Measurements from ENCODE around the gene CEMIP. TPM values are rescaled to one million over a fixed set of nuclear protein-coding genes. Genes with fewer than 3 reads are reported as not detected.
A peak's percentile ranks its signal among the peaks of the same experiment; 100 is the strongest.

The CEMIP gene
- total RNA-seq, 1 experiment from 2014 or later = 3.5 TPM

DNA sequence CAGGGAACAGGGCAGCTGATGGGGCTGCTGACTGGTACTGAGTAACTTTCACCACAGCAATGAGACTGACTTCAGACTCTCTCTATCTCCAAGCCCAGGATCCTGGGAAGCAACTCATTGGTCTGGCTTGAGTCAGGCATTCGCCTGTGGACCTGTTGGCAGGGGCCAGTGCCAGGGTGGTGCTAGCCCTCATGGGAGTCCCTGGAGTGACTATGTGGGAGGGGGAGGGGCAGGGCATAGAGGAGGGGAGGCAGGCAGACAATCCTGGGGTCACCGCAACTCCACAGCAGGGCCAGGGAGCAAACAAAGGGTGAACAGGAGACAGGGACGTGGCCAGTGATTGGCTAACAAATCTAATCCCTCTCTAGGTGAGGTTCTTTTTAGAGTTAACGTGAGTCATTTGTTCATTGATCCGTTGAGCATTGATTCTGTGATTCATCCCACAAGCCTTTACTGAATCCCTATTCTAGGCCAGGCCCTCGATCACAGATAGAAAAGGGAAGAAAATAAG, 71.8 kb downstream of the CEMIP start:
- H3K9ac ChIP-seq (ENCODE audit: low read length) = no peak overlapping the region
- DNase-seq (ENCODE audit: low read depth, low spot score) = peak; percentile 53
- peak overlapping the region; percentile 65 for H3K27ac ChIP-seq (ENCODE audit: low read depth, low read length)

More for the DNA sequence above, 71.8 kb downstream of the CEMIP start:
- ATAC-seq = peak; percentile 67
- Histone ChIP-seq H3K4me2 (ENCODE audit: low read length) (peak overlapping the region; percentile 56), H3K36me3 (ENCODE audit: control insufficient read depth in 1 of 2, insufficient read depth in 2 of 2, low read length in 2 of 2) (no peaks in the 10 kb centered on the region), H3K9me3 (ENCODE audit: control insufficient read depth in 1 of 2, insufficient read depth in 1 of 2, low read depth in 1 of 2, low read length in 2 of 2) (no peaks in the 10 kb centered on the region), H3K4me3 (replicated peaks in 1 of 2; ENCODE audit: low read depth in 1 of 2, low read length in 2 of 2) (no peak overlapping the region), H3K79me2 (ENCODE audit: insufficient read depth, low read length) (no peaks in the 10 kb centered on the region), H4K20me1 (ENCODE audit: insufficient read depth) (no peaks in the 10 kb centered on the region), H3K27me3 (ENCODE audit: insufficient read depth, low read length) (no peaks in the 10 kb centered on the region), H3K4me1 (ENCODE audit: control insufficient read depth in 1 of 2, insufficient read depth in 2 of 2, low read length in 2 of 2) (peaks cover 56 to 66% of the 10 kb centered on the region in 2 experiments), H3K9me2 (ENCODE audit: insufficient read depth) (no peaks in the 10 kb centered on the region), H2AFZ (ENCODE audit: low read depth, low read length, poor library complexity, severe bottlenecking) (no peak overlapping the region)
- intact Hi-C loops (cut with micrococcal nuclease) = no loop called here
- RAD21 ChIA-PET (ENCODE audit: low non-redundant PET in 1 of 2, low total read pairs in 2 of 2, uncharacterized antibody in 2 of 2, unreplicated experiment in 2 of 2) = no interaction called here
- POLR2A ChIA-PET = no interaction called here
- BruUV-seq (replicated peaks) = no TSS peak
- TF ChIP-seq, protein P1, sequence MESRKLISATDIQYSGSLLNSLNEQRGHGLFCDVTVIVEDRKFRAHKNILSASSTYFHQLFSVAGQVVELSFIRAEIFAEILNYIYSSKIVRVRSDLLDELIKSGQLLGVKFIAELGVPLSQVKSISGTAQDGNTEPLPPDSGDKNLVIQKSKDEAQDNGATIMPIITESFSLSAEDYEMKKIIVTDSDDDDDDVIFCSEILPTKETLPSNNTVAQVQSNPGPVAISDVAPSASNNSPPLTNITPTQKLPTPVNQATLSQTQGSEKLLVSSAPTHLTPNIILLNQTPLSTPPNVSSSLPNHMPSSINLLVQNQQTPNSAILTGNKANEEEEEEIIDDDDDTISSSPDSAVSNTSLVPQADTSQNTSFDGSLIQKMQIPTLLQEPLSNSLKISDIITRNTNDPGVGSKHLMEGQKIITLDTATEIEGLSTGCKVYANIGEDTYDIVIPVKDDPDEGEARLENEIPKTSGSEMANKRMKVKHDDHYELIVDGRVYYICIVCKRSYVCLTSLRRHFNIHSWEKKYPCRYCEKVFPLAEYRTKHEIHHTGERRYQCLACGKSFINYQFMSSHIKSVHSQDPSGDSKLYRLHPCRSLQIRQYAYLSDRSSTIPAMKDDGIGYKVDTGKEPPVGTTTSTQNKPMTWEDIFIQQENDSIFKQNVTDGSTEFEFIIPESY (IDR thresholded peaks at IDR 0.05; ENCODE audit: extremely low read depth, insufficient replicate concordance, low read length) = no peak
- TF ChIP-seq CEBPB (IDR thresholded peaks at IDR 0.05; ENCODE audit: low read depth) (0 out of 2 replicates have a peak, but pooled peaks have one; percentile 17), FOSL1 (IDR thresholded peaks at IDR 0.05; ENCODE audit: low read depth) (peak; percentile 89), SRF (IDR thresholded peaks at IDR 0.05; ENCODE audit: low read depth) (no peak), SP1 (IDR thresholded peaks at IDR 0.05; ENCODE audit: low read depth) (peak; percentile 78), RAD21 (IDR thresholded peaks at IDR 0.05; ENCODE audit: low read depth) (no peak), ZNF274 (IDR thresholded peaks at IDR 0.05; ENCODE audit: low read depth, low read length) (no peak), POLR2AphosphoS5 (IDR thresholded peaks at IDR 0.05; ENCODE audit: low read depth, low read length) (peak; percentile 14; the same call in 1 of the 2 replicates), ZFX (IDR thresholded peaks at IDR 0.05) (no peak), EZH2phosphoT487 (IDR thresholded peaks at IDR 0.05; ENCODE audit: borderline replicate concordance) (no peak), EGR1 (IDR thresholded peaks at IDR 0.05; ENCODE audit: low read depth) (no peak), JUND (IDR thresholded peaks at IDR 0.05) (peak; percentile 81), YY1 (IDR thresholded peaks at IDR 0.05; ENCODE audit: extremely low read depth, insufficient replicate concordance, low read depth, low read length) (no peak), ELF1 (IDR thresholded peaks at IDR 0.05; ENCODE audit: borderline replicate concordance, low read depth) (no peak), SIN3A (IDR thresholded peaks at IDR 0.05; ENCODE audit: low read depth) (no peak)
- TF ChIP-seq, protein P2, sequence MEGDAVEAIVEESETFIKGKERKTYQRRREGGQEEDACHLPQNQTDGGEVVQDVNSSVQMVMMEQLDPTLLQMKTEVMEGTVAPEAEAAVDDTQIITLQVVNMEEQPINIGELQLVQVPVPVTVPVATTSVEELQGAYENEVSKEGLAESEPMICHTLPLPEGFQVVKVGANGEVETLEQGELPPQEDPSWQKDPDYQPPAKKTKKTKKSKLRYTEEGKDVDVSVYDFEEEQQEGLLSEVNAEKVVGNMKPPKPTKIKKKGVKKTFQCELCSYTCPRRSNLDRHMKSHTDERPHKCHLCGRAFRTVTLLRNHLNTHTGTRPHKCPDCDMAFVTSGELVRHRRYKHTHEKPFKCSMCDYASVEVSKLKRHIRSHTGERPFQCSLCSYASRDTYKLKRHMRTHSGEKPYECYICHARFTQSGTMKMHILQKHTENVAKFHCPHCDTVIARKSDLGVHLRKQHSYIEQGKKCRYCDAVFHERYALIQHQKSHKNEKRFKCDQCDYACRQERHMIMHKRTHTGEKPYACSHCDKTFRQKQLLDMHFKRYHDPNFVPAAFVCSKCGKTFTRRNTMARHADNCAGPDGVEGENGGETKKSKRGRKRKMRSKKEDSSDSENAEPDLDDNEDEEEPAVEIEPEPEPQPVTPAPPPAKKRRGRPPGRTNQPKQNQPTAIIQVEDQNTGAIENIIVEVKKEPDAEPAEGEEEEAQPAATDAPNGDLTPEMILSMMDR (IDR thresholded peaks at IDR 0.05 in 2 of 3, conservative IDR thresholded peaks at IDR 0.05 in 1 of 3; ENCODE audit: borderline replicate concordance in 1 of 3, insufficient read depth in 1 of 3, low read depth in 2 of 3, low read length in 2 of 3) = no peak
- TF ChIP-seq, protein P3, sequence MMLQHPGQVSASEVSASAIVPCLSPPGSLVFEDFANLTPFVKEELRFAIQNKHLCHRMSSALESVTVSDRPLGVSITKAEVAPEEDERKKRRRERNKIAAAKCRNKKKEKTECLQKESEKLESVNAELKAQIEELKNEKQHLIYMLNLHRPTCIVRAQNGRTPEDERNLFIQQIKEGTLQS (IDR thresholded peaks at IDR 0.05) = no peak
- CTCF ChIA-PET = no interaction called here

All from HCT116 (cell line).